Fibroblast of lung (primary cell): Measurements from ENCODE around the gene RNF43. TPM values are rescaled to one million over a fixed set of nuclear protein-coding genes. Genes with fewer than 3 reads are reported as not detected.

ENCODE experiments used
- DNase-seq, 2 donors: peaks; one replicate each; pipeline versions ENCODE4 v3.0.0 to v3.0.0-alpha.2; 2010; ENCODE audit warnings: low read depth in 2 of 2
- H2AFZ ChIP-seq: 2 replicates; pipeline ENCODE4 v1.5.1; 2012; ENCODE audit warnings: low read length, control low read depth, inconsistent platforms
- H3K27ac ChIP-seq: 2 replicates; pipeline ENCODE4 v1.5.1; 2011; ENCODE audit warnings: low read length, control low read depth; ENCODE audit not compliant: insufficient read depth
- H3K27me3 ChIP-seq: 2 replicates; pipeline ENCODE4 v1.5.1; 2011; ENCODE audit warnings: mild to moderate bottlenecking, low read length; ENCODE audit not compliant: control insufficient read depth, insufficient read depth
- H3K36me3 ChIP-seq: 2 replicates; pipeline ENCODE4 v1.5.1; 2011; ENCODE audit warnings: low read length; ENCODE audit not compliant: control insufficient read depth, insufficient read depth
- H3K4me1 ChIP-seq: 2 replicates; pipeline ENCODE4 v1.5.1; 2011; ENCODE audit warnings: low read length; ENCODE audit not compliant: control insufficient read depth, insufficient read depth; ENCODE audit errors: extremely low read depth
- H3K4me2 ChIP-seq: 2 replicates; pipeline ENCODE4 v1.5.1; 2011; ENCODE audit warnings: low read length, control low read depth; ENCODE audit not compliant: insufficient read depth; ENCODE audit errors: extremely low read depth
- H3K4me3 ChIP-seq, 4 experiments: fragments of 200-600 bp in 1 of 4; sonication (generic) in 1 of 4; replicated peaks in 1 of 4; 2 replicates each; pipeline ENCODE4 v1.5.1; 2011 to 2016; ENCODE audit warnings: low read length in 4 of 4, low read depth in 3 of 4, mild to moderate bottlenecking in 3 of 4, control low read depth in 2 of 4, inconsistent platforms in 1 of 4, mixed read lengths in 1 of 4; ENCODE audit not compliant: insufficient read depth in 1 of 4; ENCODE audit errors: control extremely low read depth in 1 of 4
- H3K79me2 ChIP-seq: 2 replicates; pipeline ENCODE4 v1.5.1; 2012; ENCODE audit warnings: mild to moderate bottlenecking, low read length, inconsistent platforms; ENCODE audit not compliant: control insufficient read depth, insufficient read depth
- H3K9ac ChIP-seq: 2 replicates; pipeline ENCODE4 v1.5.1; 2011; ENCODE audit warnings: mild to moderate bottlenecking, low read length, control low read depth; ENCODE audit not compliant: insufficient read depth
- H3K9me3 ChIP-seq: 2 replicates; pipeline ENCODE4 v1.5.1; 2012; ENCODE audit warnings: low read depth, low read length; ENCODE audit not compliant: control insufficient read depth, insufficient read depth
- H4K20me1 ChIP-seq: 2 replicates; pipeline ENCODE4 v1.5.1; 2011; ENCODE audit warnings: low read length; ENCODE audit not compliant: control insufficient read depth, insufficient read depth; ENCODE audit errors: extremely low read depth
- EZH2 ChIP-seq: IDR thresholded peaks from 2 replicates; pipeline ENCODE4 v1.5.1; 2012; ENCODE audit warnings: low read length, control low read depth, mild to moderate bottlenecking; ENCODE audit errors: missing control alignments
- polyA plus RNA-seq, 2 donors: library from polyadenylated mRNA; depleted of rRNA in 1 of 2; stranded (reverse) in 1 of 2; unstranded in 1 of 2; fragments of >200 nt; gene quantifications; 2 replicates each; pipeline ENCODE4 v1.2.1, GENCODE V29; 2011 to 2012; ENCODE audit warnings: missing spikeins in 1 of 2
- total RNA-seq: library from RNA; depleted of rRNA; stranded (reverse); fragments of >200 nt; gene quantifications from 2 replicates; pipeline ENCODE4 v1.2.1, GENCODE V29; 2014
- TF ChIP-seq, protein P1 (sequence below), 2 donors: IDR thresholded peaks in 1 of 2; conservative IDR thresholded peaks in 1 of 2; 1 replicate in 1 of 2; 2 replicates in 1 of 2; pipeline ENCODE4 v1.5.1; 2011 to 2012; ENCODE audit warnings: low read length in 2 of 2, control low read depth in 1 of 2, inconsistent platforms in 1 of 2, low read depth in 1 of 2, mild to moderate bottlenecking in 1 of 2

Gene RNF43
- total and polyA plus RNA-seq, 2 donors (not counting 1 experiment from before 2014, with no cell fraction given), result under 0.01 to 0.02 TPM

DNA sequence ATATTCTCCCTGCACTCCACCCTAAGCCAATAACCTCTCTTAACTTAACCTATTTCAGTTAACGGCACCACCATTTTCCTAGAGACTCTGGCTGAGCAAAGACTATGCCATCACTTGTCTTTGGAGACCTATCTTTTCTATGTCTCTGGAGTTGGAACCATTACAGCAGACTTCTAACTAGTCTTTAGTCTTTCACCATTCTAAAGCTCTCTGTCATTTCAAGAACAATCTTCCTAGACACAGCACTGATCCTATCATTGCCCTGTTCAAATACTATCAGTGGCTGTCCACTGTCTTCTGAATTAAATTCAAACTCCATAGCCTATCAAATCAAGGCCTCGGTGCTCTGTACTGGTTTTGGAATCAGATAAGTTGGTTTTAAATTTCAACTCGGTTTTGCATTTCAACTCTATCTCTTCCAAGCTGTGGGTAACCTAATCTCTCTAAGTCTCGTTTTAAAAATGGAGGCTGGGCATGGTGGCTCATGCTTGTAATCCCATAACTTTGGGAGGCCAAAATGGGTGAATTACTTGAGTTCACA lies 31.9 kb downstream of the RNF43 start:
- Histone ChIP-seq H3K9me3 (no peaks in the 10 kb centered on the region), H4K20me1 (no peaks in the 10 kb centered on the region), H3K9ac (no peak overlapping the region), H3K79me2 (no peaks in the 10 kb centered on the region), H3K4me3 (no peak overlapping the region), H3K4me2 (no peak overlapping the region), H3K27ac (no peak overlapping the region), H3K27me3 (no peaks in the 10 kb centered on the region), H3K4me1 (no peaks in the 10 kb centered on the region), H2AFZ (no peak overlapping the region), H3K36me3 (no peaks in the 10 kb centered on the region)
- no peak for DNase-seq
- TF ChIP-seq, protein P1, sequence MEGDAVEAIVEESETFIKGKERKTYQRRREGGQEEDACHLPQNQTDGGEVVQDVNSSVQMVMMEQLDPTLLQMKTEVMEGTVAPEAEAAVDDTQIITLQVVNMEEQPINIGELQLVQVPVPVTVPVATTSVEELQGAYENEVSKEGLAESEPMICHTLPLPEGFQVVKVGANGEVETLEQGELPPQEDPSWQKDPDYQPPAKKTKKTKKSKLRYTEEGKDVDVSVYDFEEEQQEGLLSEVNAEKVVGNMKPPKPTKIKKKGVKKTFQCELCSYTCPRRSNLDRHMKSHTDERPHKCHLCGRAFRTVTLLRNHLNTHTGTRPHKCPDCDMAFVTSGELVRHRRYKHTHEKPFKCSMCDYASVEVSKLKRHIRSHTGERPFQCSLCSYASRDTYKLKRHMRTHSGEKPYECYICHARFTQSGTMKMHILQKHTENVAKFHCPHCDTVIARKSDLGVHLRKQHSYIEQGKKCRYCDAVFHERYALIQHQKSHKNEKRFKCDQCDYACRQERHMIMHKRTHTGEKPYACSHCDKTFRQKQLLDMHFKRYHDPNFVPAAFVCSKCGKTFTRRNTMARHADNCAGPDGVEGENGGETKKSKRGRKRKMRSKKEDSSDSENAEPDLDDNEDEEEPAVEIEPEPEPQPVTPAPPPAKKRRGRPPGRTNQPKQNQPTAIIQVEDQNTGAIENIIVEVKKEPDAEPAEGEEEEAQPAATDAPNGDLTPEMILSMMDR (conservative IDR thresholded peaks at IDR 0.05 in 1 of 2, IDR thresholded peaks at IDR 0.05 in 1 of 2; ENCODE audit: low read depth in 1 of 2, low read length in 2 of 2), result no peak
- TF ChIP-seq EZH2, result no peak

DNA sequence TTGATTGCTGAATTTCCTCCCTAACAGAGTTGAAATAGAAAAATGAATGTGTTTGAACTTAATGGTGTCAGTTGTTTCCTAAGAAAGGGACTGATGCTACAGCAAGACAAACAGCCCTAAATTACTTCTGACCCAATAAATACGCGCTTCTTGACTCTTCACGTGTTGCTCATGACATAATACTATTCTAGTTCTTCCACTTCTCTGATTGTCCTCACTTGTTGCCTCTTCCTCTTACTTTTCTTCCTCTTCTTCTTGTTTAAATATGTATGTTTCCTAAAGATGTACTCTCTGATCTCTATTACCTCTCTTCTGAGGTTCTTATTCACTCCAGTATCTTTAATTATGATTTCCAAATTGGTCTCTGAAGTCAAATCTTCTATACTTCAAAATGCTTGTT lies 32.4 kb downstream of the RNF43 start:
- no peak for DNase-seq
- H3K79me2 ChIP-seq, result no peaks in the 10 kb centered on the region
- H4K20me1 ChIP-seq, result no peaks in the 10 kb centered on the region
- H3K36me3 ChIP-seq, result no peaks in the 10 kb centered on the region
- no peaks in the 10 kb centered on the region for H3K27me3 ChIP-seq
- no peak overlapping the region for H3K9ac ChIP-seq
- no peak overlapping the region for H3K4me3 ChIP-seq
- H3K4me1 ChIP-seq, result no peaks in the 10 kb centered on the region
- H2AFZ ChIP-seq, result no peak overlapping the region
- no peaks in the 10 kb centered on the region for H3K9me3 ChIP-seq
- H3K27ac ChIP-seq, result no peak overlapping the region
- TF ChIP-seq, protein P1 (conservative IDR thresholded peaks at IDR 0.05 in 1 of 2, IDR thresholded peaks at IDR 0.05 in 1 of 2; ENCODE audit: low read depth in 1 of 2, low read length in 2 of 2), result no peak
- TF ChIP-seq EZH2, result no peak
- no peak overlapping the region for H3K4me2 ChIP-seq

DNA sequence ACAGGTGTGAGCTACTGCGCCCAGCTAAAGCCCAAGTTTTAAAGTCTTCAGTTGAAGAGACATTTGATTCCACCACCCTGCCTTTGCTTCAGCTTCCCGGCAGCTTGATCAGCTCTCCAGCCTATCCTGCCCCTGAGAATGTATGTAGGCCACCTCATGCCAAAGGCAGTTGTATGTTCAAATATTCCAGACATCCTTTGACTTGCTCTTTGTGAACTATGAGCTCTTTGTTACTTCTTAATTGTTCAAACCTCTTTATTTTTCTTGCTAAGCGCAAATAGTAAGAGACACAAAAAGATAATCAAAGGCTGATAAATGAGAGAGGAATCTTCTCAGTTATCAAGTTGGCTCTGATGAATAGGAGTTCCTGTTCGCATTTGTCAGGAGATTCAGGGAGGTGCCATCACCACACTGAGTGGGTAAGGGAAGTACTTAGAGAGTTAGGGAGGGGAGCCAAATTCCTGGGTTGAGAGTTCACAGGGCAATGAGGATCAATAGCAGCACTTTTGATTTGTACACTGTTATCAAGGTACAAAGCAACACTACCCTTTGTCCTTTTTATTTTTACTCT lies 33.4 kb downstream of the RNF43 start:
- H3K36me3 ChIP-seq, result no peaks in the 10 kb centered on the region
- no peak overlapping the region for H3K27ac ChIP-seq
- no peaks in the 10 kb centered on the region for H4K20me1 ChIP-seq
- TF ChIP-seq, protein P1 (conservative IDR thresholded peaks at IDR 0.05 in 1 of 2, IDR thresholded peaks at IDR 0.05 in 1 of 2; ENCODE audit: low read depth in 1 of 2, low read length in 2 of 2), result no peak
- no peak for TF ChIP-seq EZH2
- no peak overlapping the region for H3K4me2 ChIP-seq
- H3K4me3 ChIP-seq, result no peak overlapping the region
- H2AFZ ChIP-seq, result no peak overlapping the region
- H3K9ac ChIP-seq, result no peak overlapping the region
- H3K79me2 ChIP-seq, result no peaks in the 10 kb centered on the region
- H3K4me1 ChIP-seq, result no peaks in the 10 kb centered on the region
- H3K27me3 ChIP-seq, result no peaks in the 10 kb centered on the region
- no peaks in the 10 kb centered on the region for H3K9me3 ChIP-seq
- no peak for DNase-seq
